Left cardiac atrium (tissue), 4 donors: ENCODE data around the gene PLIN4. TPM values are rescaled to one million over a fixed set of nuclear protein-coding genes. Genes with fewer than 3 reads are reported as not detected.
"Not testable (repeated sequence)": the region's sequence is repeated elsewhere in the genome, so short reads cannot be mapped to it uniquely, and the experiment has no call there.

Source experiments
- ATAC-seq, 2 donors: fragments of 200-7000 bp; cut with Tn5 transposase; one replicate each; pipeline ENCODE4 v1.9.1; 2020; ENCODE audit warnings: mild to moderate bottlenecking in 2 of 2, moderate library complexity in 2 of 2
- DNase-seq: peaks from one replicate; pipeline ENCODE4 v3.0.0-alpha.2; 2020
- intact Hi-C, 2 donors: fragments of 100-400 bp; cut with DNase I; formaldehyde crosslinking; loops; one replicate each; pipeline versions ENCODE4 v1.14.1 to v1.15.1; 2022 to 2023
- long read RNA-seq: library from polyadenylated mRNA; unstranded; transcript quantifications from one replicate; pipeline ENCODE4 v2.0.0, GENCODE V29; 2021
- total RNA-seq, 2 donors: library from RNA; stranded (reverse); fragmentation: NEBNext Ultra II Directional; extraction: Animal tissue kit (Norgen Biotek cat#: 25700); gene quantifications; one replicate each; pipeline ENCODE4 v1.2.1, GENCODE V29; 2021
- donor health status: DM: no; HTN: yes; CAD: no.
- donor health status: DM: no; HTN: yes; CAD: no; lungs with severe emphysema.
- donor health status: DM: yes; HTN: yes; CAD: no.
- donor health status: Dilated cardiomyopathy.

PLIN4 gene, protein sequence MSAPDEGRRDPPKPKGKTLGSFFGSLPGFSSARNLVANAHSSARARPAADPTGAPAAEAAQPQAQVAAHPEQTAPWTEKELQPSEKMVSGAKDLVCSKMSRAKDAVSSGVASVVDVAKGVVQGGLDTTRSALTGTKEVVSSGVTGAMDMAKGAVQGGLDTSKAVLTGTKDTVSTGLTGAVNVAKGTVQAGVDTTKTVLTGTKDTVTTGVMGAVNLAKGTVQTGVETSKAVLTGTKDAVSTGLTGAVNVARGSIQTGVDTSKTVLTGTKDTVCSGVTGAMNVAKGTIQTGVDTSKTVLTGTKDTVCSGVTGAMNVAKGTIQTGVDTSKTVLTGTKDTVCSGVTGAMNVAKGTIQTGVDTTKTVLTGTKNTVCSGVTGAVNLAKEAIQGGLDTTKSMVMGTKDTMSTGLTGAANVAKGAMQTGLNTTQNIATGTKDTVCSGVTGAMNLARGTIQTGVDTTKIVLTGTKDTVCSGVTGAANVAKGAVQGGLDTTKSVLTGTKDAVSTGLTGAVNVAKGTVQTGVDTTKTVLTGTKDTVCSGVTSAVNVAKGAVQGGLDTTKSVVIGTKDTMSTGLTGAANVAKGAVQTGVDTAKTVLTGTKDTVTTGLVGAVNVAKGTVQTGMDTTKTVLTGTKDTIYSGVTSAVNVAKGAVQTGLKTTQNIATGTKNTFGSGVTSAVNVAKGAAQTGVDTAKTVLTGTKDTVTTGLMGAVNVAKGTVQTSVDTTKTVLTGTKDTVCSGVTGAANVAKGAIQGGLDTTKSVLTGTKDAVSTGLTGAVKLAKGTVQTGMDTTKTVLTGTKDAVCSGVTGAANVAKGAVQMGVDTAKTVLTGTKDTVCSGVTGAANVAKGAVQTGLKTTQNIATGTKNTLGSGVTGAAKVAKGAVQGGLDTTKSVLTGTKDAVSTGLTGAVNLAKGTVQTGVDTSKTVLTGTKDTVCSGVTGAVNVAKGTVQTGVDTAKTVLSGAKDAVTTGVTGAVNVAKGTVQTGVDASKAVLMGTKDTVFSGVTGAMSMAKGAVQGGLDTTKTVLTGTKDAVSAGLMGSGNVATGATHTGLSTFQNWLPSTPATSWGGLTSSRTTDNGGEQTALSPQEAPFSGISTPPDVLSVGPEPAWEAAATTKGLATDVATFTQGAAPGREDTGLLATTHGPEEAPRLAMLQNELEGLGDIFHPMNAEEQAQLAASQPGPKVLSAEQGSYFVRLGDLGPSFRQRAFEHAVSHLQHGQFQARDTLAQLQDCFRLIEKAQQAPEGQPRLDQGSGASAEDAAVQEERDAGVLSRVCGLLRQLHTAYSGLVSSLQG (N-terminal part only)
- total RNA-seq, result 100 to 1,000 TPM; 331 to 357 TPM
- long read RNA-seq, partial matches to known transcripts, result 97 of 223 reads
- long read RNA-seq, other reads (novel, unspliced or antisense), result 126 of 223 reads

DNA sequence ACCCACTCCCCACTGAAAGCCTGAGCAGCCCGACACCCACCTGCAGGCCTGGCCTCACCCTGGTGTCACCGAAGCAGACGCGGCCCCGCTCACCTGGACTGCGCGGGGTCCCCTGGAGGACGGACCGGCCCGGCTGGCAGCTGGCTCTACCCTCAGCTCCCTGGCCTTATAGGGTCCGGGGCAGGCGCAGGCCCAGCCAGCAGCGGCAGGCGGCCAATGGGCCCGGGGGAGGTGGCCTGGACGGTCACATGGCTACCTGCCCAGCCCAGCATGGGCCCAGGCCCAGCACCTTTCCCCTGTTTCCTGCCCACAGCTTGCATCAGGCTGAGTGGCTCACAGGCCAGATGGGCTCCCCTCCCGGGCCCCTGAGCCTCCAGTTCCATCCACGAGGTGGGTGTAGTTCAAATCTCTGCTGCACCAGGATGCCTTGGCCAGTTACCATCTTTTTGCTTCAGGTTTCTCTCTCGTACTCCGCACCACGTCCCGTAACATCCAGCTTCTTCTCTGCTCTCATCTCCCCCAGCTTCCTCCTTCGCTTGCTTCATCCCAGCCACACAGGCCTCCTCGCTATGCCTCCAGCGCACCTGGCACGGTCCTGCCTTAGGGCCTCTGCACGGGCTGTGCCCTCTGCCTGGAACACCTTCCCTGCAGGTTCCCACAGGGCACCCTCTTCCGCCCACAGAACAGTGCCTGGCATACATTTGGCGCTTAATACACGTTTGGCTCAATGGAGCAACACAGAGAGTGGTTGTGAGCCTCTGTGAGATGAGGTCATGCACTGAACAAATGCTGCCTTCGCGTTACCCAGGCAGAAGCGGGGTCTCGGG lies at the start of gene PLIN4:
Gene PLIN4 (minus strand): TSS at position 142 of the 827 bp plus-strand sequence. CDS start 214 bp downstream, outside the sequence.
- intact Hi-C loops, result no loop called here
- ATAC-seq (peak; percentile 80 to 91), DNase-seq (peak; percentile 82)

GRCh38 chr19:4567584-4568071 lies 49.3 kb upstream of the PLIN4 start:
- ATAC-seq (peak; percentile 67 to 74), DNase-seq (peak; percentile 78)
- intact Hi-C loops, result no loop called here

DNA sequence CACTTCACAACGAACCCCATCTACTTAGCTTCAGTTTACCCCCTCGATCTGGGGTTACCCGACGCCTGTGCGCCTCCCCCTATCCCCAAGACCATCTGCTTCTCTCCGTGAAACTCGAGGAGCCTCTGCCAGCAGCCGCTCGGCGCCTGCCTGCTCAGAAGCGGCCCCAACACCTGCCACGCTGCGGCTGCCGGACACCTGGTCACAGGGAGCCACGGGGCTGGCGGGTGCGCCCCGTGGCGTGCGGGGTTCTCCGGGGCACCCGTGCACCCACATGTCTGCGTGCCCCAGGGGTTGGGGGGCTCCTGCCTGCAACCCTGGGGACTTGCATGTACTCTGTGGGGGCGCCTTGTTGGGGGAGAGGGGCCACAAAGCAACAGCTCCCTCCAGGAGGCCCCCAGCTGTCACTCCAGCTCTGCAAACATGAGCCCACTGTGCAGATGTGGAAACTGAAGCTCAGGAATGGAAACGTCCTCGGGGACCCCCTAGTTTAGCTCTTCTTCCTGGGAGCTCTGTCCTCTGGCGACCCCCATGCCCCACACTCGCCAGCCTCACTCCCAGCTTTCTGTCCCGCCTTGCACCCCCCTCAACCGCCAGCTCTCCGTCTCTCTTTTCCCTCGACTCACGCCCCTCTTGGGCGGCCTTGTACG lies 48.2 kb upstream of the PLIN4 start:
- intact Hi-C loops, result no loop called here
- ATAC-seq (no peak), DNase-seq (no peak)

DNA sequence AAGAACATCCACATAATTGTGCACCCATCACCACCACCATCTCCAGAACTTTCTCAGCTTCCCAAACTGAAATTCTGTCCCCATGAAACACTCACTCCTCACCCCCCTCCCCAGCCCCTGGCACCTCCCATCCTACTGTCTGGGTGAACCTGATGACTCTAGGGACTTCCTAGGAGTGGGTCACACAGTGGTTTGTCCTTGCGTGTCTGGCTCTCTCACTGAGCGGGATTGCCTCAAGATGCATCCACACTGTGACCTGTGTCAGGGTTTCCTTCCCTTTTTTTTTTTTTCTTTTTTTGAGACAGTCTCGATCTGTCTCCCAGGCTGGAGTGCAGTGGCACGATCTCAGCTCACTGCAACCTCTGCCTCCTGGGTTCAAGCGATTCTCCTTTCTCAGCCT lies 45.3 kb upstream of the PLIN4 start:
- ATAC-seq, result peak in 1 of 2 donors; percentile 42
- not testable (repeated sequence) for DNase-seq

DNA sequence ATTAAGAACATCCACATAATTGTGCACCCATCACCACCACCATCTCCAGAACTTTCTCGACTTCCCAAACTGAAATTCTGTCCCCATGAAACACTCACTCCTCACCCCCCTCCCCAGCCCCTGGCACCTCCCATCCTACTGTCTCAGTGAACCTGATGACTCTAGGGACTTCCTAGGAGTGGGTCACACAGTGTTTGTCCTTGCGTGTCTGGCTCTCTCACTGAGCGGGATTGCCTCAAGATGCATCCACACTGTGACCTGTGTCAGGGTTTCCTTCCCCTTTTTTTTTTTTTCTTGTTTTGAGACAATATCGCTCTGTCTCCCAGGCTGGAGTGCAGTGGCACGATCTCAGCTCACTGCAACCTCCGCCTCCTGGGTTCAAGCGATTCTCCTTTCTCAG lies 43.8 kb upstream of the PLIN4 start:
- ATAC-seq, result peak in 1 of 2 donors; percentile 58
- DNase-seq, intact Hi-C loops: not testable (repeated sequence)

More for the DNA sequence above, 45.3 kb upstream of the PLIN4 start:
- intact Hi-C loops, result not testable (repeated sequence)

DNA sequence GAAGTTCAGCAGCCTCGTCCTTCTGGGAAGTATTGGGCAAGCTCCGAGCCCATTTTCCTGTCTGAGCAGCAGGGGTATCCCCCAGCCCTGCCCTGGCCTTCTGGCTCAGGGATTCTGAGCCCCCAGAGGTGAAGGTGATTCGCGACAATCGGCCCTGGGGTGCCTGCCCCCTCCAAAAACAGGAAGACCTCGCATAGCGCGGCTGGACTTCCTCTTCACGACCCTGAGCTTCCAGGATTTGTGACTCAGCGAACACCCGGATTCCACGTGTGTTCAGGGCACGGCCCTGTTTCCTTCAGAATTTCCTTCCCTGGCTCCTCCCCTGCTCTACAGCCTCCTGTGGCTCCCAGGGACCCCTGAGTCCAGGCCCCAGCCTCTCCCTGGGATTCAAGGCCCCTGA lies 41.3 kb upstream of the PLIN4 start, which contains the start of gene SEMA6B:
Gene SEMA6B (minus strand): TSS at position 116 of the 400 bp plus-strand sequence. CDS start 1,227 bp downstream, outside the sequence.
- DNase-seq, result peak; percentile 76
- intact Hi-C loops, result loop anchor here (2.0 to 5.0 kb wide), 2 partner anchors 73 to 77 kb away; no protein-coding TSS in a partner anchor
- peak; percentile 56 to 64 for ATAC-seq

DNA sequence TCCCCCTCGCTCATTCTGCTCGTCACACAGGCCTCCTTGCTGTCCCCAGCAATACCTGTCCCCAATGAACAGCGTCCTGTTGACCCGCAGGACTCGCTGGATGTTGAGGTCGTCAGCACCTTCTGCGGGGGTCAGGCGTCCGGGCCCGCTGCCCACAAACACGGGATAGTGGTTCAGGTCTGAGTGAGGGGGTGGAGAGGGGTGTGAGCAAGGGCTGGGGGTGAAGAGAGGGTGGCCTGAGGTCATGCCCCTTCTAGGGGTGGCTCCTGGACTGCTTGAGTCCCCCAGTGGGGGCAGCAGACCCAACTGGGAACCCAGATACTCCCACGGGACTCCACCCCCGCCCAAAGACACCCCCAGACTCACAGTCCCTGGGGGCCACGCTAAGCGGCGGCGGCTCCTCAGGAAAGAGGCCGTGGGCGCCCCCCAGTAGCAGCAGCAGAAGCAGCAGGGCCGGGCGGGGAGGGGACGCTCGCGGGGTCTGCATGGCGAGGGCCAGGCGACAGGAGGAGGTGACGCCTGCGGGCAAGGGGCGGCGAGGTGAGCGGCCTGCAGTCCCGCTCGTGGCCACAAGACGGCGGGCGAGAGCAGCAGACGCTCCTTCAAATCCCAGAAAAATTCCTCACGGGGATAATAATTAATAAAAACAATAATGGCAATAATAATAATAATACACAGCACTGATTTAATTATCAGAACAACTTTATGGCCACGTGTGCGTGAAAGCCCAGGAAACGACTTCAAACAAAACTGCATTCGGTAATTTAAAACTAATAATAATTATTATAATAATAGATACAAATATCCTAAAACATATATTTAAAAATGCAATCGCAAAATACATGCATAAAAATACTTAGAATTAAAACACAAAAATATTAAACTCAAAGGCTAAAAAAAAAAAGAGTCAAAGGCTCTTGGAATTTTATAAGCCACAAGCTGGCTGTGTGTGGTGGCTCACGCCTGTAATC lies 40.0 kb upstream of the PLIN4 start:
- peak in 1 of 2 donors; percentile 7 for ATAC-seq

GRCh38 chr19:4557144-4557970 lies 39.1 kb upstream of the PLIN4 start:
- no peak for DNase-seq
- intact Hi-C loops, result loop anchor here in 1 of 2 donors (5.0 kb wide), 1 partner anchor 75 kb away; no protein-coding TSS in a partner anchor
- ATAC-seq, result peak in 1 of 2 donors; percentile 4

More for the DNA sequence above, 40.0 kb upstream of the PLIN4 start:
- no peak for DNase-seq
- intact Hi-C loops, result loop anchor here (2.0 to 5.0 kb wide), 2 partner anchors 74 to 79 kb away; no protein-coding TSS in a partner anchor

- intact Hi-C loops, result loop anchor here in 1 of 2 donors (5.0 kb wide), 1 partner anchor 76 kb away; no protein-coding TSS in a partner anchor
Measured at GRCh38 chr19:4556597-4557127, 38.4 kb upstream of the PLIN4 start.

DNA sequence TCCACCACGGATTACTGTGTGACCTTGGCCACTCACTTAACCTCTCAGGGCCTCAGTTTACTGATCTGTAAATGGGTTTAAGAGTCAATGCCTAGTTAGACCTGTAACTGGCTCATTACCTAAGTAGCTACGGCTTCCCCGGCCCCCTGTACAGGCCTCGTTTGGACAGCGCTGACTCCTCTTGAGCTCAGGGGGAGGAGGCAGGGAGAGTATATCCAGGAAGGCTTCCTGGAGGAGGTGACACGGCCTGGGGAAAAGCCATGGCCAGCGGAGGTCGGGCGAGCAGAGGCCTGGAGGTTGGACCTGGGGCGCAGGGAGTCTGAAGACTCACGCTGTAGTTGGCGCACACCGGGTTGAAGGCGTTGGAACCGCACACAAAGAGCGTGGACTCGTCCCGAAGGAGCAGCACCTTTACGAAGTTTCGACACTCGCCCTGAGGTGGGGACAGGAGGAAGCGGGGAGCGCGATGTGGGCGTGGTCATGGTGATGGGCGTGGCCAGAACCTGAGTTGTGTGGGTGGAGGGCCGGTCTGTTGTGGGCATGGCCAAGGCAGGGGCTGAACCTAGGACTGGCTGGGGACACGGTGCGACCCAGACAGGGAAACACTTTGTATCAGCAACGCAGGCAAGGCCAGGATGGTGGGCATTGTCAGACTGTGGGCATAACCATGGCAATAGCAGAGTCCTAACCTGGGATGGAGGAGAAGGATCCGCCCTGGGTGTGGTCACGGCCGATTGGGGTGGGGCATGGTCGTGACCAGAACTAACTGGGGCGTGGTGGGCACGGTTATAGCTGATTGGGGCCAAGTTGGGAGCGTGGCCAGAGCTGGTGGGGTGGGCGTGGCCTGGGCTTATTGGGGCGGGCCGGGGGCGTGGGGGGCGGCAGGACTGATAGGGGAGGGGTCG lies 37.6 kb upstream of the PLIN4 start:
- intact Hi-C loops, result loop anchor here in 1 of 2 donors (5.0 kb wide), 1 partner anchor 76 kb away; no protein-coding TSS in a partner anchor
- no peak for ATAC-seq
- DNase-seq, result no peak

More at GRCh38 chr19:4556597-4557127, 38.4 kb upstream of the PLIN4 start:
- ATAC-seq (peak; percentile 23 to 51), DNase-seq (peak; percentile 50)

DNA sequence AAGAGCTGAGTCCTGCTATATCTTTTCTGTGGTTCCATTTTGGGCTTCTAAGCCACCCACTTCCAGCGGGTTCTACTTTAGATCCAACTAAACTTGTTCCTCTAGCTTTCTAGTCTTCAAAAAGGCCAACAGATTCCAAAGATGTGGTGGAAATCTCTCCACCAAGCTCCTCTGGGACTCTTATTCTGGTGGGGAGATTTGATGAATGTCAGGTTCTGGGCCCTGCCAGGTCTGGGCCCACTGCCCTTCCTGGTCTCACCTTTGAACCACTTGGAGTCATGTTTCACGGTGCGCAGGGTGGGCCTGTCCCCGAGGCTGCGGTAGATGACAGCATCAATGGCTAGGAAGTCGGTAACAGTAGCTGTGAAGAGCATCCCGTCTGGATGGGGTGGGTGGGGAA lies 36.4 kb upstream of the PLIN4 start:
- intact Hi-C loops, result loop anchor here in 1 of 2 donors (5.0 kb wide), 1 partner anchor 78 kb away; no protein-coding TSS in a partner anchor
- DNase-seq, result no peak

DNA sequence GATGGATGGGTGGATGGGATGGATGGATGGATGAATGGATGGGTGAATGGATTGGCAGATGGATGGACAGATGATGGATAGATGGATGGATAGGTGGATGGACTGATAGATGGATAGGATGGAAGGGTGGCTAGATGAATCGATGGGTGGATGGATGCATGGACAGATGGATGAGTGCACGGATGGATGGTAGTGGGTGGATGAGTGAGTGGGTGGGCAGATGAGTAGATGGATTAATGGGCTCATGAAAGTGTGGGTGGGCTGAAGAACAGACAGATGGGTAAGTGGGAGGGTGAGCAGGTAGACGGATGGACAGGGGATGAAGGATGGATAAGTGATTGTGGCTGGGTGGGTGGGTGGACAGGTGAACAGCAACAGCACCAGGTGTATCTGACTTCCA lies 35.5 kb upstream of the PLIN4 start:
- DNase-seq (no peak), ATAC-seq (no peak)
- intact Hi-C loops, result no loop called here

More for the DNA sequence above, 36.4 kb upstream of the PLIN4 start:
- ATAC-seq, result no peak

DNA sequence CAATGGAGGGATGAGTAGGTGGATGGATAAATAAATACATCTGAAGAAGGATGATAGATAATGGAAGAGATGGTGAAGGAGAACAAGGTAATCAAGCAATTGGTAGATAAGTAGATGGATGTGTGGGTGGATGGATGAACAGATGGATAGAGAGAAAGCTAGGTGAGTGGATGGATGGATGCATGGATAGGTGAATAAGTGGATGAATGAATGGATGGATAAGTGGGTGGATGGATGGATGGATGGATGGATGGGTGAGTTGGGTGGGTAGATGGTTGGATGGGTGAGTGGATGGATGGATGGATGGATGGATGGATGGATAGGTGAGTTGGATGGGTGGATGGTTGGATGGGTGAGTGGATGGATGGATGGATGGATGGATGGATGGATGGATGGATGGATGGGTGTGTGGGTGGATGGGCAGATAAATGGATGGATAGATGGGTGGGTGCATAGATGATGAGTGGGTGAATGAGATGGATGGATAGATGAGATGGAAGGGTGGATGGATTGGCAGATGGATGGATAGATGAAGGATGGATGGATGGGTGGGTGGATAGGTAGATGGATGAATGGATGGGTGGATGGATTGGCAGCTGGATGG lies 34.9 kb upstream of the PLIN4 start:
- DNase-seq (no peak), ATAC-seq (no peak)

More for the DNA sequence above, 34.9 kb upstream of the PLIN4 start:
- intact Hi-C loops, result no loop called here
